ENCODE data around the gene ATP1A1. TPM values are rescaled to one million over a fixed set of nuclear protein-coding genes. Genes with fewer than 3 reads are reported as not detected.

Gene ATP1A1
- total and polyA plus RNA-seq, 2 donors (not counting 1 experiment from before 2014, with no cell fraction given), result 141 to 230 TPM

- no peaks in the 10 kb centered on the region for H3K27me3 ChIP-seq (ENCODE audit: control insufficient read depth, insufficient read depth, low read length)
- H3K9ac ChIP-seq (ENCODE audit: insufficient read depth, low read length), result no peak overlapping the region
- peaks cover 26% of the 10 kb centered on the region for H3K4me1 ChIP-seq (ENCODE audit: control insufficient read depth, extremely low read depth, insufficient read depth, low read length)
- peaks cover 69% of the 10 kb centered on the region for H3K79me2 ChIP-seq (ENCODE audit: control insufficient read depth, insufficient read depth, low read length)
- peak overlapping the region; percentile 8 to 92 (median 32) for H3K4me3 ChIP-seq (replicated peaks in 1 of 4; ENCODE audit: control extremely low read depth in 1 of 4, insufficient read depth in 1 of 4, low read depth in 3 of 4, low read length in 4 of 4)
- peak overlapping the region; percentile 93 for H3K4me2 ChIP-seq (ENCODE audit: extremely low read depth, insufficient read depth, low read length)
- H2AFZ ChIP-seq (ENCODE audit: low read length), result no peak overlapping the region
- no peaks in the 10 kb centered on the region for H3K36me3 ChIP-seq (ENCODE audit: control insufficient read depth, insufficient read depth, low read length)
- DNase-seq (ENCODE audit: low read depth in 2 of 2), result peak; percentile 96 to 97
- no peak for TF ChIP-seq EZH2 (IDR thresholded peaks at IDR 0.05; ENCODE audit: low read length, missing control alignments)
- no peak for TF ChIP-seq CTCF (conservative IDR thresholded peaks at IDR 0.05 in 1 of 2, IDR thresholded peaks at IDR 0.05 in 1 of 2; ENCODE audit: low read depth in 1 of 2, low read length in 2 of 2)
- no peaks in the 10 kb centered on the region for H3K9me3 ChIP-seq (ENCODE audit: control insufficient read depth, insufficient read depth, low read depth, low read length)
- H4K20me1 ChIP-seq (ENCODE audit: control insufficient read depth, extremely low read depth, insufficient read depth, low read length), result no peaks in the 10 kb centered on the region
- peak overlapping the region; percentile 81 for H3K27ac ChIP-seq (ENCODE audit: insufficient read depth, low read length)
These were observed 4.8 kb downstream of the ATP1A1 start for GRCh38 chr1:116377541-116378529.

DNA sequence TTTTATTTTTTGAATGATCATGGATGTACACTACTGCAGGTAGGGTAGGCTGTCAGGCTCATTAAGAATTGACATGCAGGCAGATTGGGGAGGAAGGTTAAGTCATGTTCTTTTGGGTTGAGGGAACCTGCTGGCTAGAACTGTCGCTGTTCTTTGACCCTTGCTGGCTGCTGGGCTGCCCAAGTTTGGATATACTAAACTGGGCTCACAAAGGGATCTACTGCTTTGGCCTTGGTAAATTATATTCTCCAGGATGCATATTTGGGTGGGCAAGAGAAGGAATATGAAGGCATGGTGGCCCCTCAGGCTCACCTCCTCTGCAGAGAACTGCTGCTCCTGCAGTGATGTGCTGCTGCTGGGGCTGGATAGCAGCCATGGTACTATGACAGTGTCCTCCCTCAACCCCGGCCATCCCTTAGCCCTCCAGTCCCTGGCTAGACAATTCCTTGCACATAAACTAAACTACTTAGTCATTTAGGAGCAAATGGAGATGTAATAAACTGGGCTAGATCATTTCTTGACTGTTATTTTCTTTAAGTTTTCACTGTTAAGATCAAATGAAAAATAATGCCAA is 6.1 kb downstream of the ATP1A1 start:
- Histone ChIP-seq H3K27ac (ENCODE audit: insufficient read depth, low read length) (no peak overlapping the region), H3K36me3 (ENCODE audit: control insufficient read depth, insufficient read depth, low read length) (no peaks in the 10 kb centered on the region), H4K20me1 (ENCODE audit: control insufficient read depth, extremely low read depth, insufficient read depth, low read length) (no peaks in the 10 kb centered on the region), H3K27me3 (ENCODE audit: control insufficient read depth, insufficient read depth, low read length) (no peaks in the 10 kb centered on the region), H3K9me3 (ENCODE audit: control insufficient read depth, insufficient read depth, low read depth, low read length) (no peaks in the 10 kb centered on the region), H3K4me2 (ENCODE audit: extremely low read depth, insufficient read depth, low read length) (no peak overlapping the region), H3K79me2 (ENCODE audit: control insufficient read depth, insufficient read depth, low read length) (peaks cover 72% of the 10 kb centered on the region), H2AFZ (ENCODE audit: low read length) (no peak overlapping the region), H3K9ac (ENCODE audit: insufficient read depth, low read length) (no peak overlapping the region), H3K4me1 (ENCODE audit: control insufficient read depth, extremely low read depth, insufficient read depth, low read length) (peaks cover 26% of the 10 kb centered on the region), H3K4me3 (replicated peaks in 1 of 4; ENCODE audit: control extremely low read depth in 1 of 4, insufficient read depth in 1 of 4, low read depth in 3 of 4, low read length in 4 of 4) (no peak overlapping the region)
- DNase-seq (ENCODE audit: low read depth in 2 of 2), result no peak
- TF ChIP-seq CTCF (conservative IDR thresholded peaks at IDR 0.05 in 1 of 2, IDR thresholded peaks at IDR 0.05 in 1 of 2; ENCODE audit: low read depth in 1 of 2, low read length in 2 of 2), result no peak

DNA sequence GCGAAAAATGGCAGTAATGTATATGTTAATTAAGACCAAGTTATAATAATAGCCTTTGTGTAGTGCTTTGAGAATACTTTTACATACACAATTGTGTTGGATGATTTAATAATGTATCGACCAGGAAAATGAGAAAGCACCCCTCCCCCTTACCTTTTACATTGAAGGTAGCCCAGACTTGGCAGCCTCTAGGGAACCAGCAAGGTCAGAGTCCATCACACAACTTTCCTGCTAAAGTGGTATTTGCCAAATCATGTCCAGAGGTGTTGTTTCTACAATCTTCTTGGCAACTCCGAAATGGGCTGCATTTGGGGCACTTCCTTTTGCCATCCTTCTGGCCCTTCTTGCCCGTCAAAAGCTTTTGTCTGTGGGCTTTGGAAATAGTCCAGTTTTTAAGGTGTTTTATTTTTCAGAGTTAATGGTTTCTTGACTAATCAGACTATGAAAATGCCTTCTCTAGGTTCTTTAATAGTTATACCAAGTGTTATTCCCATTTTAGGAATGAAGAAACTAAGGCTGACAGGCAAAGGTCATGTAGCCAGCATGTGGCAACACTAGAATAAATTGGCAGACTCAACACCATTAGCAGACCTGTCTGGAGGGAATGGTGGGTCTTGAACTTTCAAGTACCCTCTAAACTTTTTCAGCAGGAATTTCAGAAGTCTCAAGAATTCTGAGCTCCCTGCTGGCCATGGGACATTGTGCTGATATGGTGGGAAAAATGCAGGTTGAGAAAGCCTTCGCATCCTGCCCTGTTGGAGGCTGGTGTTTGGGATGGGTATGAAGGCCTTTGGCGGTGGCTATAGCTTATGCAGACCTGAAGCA is 6.8 kb downstream of the ATP1A1 start:
- Histone ChIP-seq H2AFZ (ENCODE audit: low read length) (no peak overlapping the region), H3K9me3 (ENCODE audit: control insufficient read depth, insufficient read depth, low read depth, low read length) (no peaks in the 10 kb centered on the region), H3K79me2 (ENCODE audit: control insufficient read depth, insufficient read depth, low read length) (peaks cover 65% of the 10 kb centered on the region), H3K4me1 (ENCODE audit: control insufficient read depth, extremely low read depth, insufficient read depth, low read length) (peaks cover 23% of the 10 kb centered on the region), H3K4me3 (replicated peaks in 1 of 4; ENCODE audit: control extremely low read depth in 1 of 4, insufficient read depth in 1 of 4, low read depth in 3 of 4, low read length in 4 of 4) (no peak overlapping the region), H3K4me2 (ENCODE audit: extremely low read depth, insufficient read depth, low read length) (no peak overlapping the region), H3K9ac (ENCODE audit: insufficient read depth, low read length) (no peak overlapping the region), H3K27ac (ENCODE audit: insufficient read depth, low read length) (no peak overlapping the region), H4K20me1 (ENCODE audit: control insufficient read depth, extremely low read depth, insufficient read depth, low read length) (no peaks in the 10 kb centered on the region), H3K36me3 (ENCODE audit: control insufficient read depth, insufficient read depth, low read length) (no peaks in the 10 kb centered on the region), H3K27me3 (ENCODE audit: control insufficient read depth, insufficient read depth, low read length) (no peaks in the 10 kb centered on the region)
- DNase-seq (ENCODE audit: low read depth in 2 of 2), result no peak
- TF ChIP-seq EZH2 (IDR thresholded peaks at IDR 0.05; ENCODE audit: low read length, missing control alignments) (no peak), CTCF (conservative IDR thresholded peaks at IDR 0.05 in 1 of 2, IDR thresholded peaks at IDR 0.05 in 1 of 2; ENCODE audit: low read depth in 1 of 2, low read length in 2 of 2) (no peak)
